Parathyroid adenoma (tissue), 2 donors: ENCODE data around the gene TMEM131.

ENCODE experiments used
- H2AFZ ChIP-seq: fragments of 300-600 bp; sonication (generic); one replicate; pipeline ENCODE4 v1.7.0; 2017; ENCODE audit warnings: antibody characterized with exemption, mild to moderate bottlenecking
- H3K27ac ChIP-seq: fragments of 300-600 bp; sonication (generic); one replicate; pipeline ENCODE4 v1.7.0; 2017
- H3K27me3 ChIP-seq: fragments of 300-600 bp; sonication (generic); one replicate; pipeline ENCODE4 v1.7.0; 2017; ENCODE audit warnings: low read length; ENCODE audit not compliant: control insufficient read depth, insufficient read depth
- H3K36me3 ChIP-seq: fragments of 300-600 bp; sonication (generic); one replicate; pipeline ENCODE4 v1.7.0; 2017; ENCODE audit warnings: low read length; ENCODE audit not compliant: control insufficient read depth, insufficient read depth
- H3K4me1 ChIP-seq: fragments of 300-600 bp; sonication (generic); one replicate; pipeline ENCODE4 v1.7.0; 2017; ENCODE audit warnings: control low read depth
- H3K4me2 ChIP-seq: fragments of 300-600 bp; sonication (generic); one replicate; pipeline ENCODE4 v1.7.0; 2017; ENCODE audit warnings: low read length
- H3K4me3 ChIP-seq: fragments of 300-600 bp; sonication (generic); one replicate; pipeline ENCODE4 v1.7.0; 2017; ENCODE audit warnings: low read depth, low read length
- H3K79me2 ChIP-seq: fragments of 300-600 bp; sonication (generic); one replicate; pipeline ENCODE4 v1.7.0; 2017; ENCODE audit warnings: control low read depth
- H3K9ac ChIP-seq: fragments of 300-600 bp; sonication (generic); one replicate; pipeline ENCODE4 v1.7.0; 2017; ENCODE audit warnings: mild to moderate bottlenecking
- H3K9me3 ChIP-seq: fragments of 300-600 bp; sonication (generic); one replicate; pipeline ENCODE4 v1.7.0; 2017; ENCODE audit warnings: low read length; ENCODE audit not compliant: control insufficient read depth
- TF ChIP-seq, protein P1 (sequence below): fragments of 300-600 bp; sonication (generic); IDR thresholded peaks from one replicate; pipeline ENCODE4 v1.7.0; 2017; ENCODE audit warnings: antibody characterized with exemption, mild to moderate bottlenecking
- donor health status: primary hyperparathyroidism.

The TMEM131 gene

GRCh38 chr2:97982621-97983020, 13.1 kb downstream of the TMEM131 start:
- no peak overlapping the region for H3K4me3 ChIP-seq
- no peak overlapping the region for H3K4me2 ChIP-seq
- H3K9me3 ChIP-seq: no peaks in the 10 kb centered on the region
- peaks cover 4% of the 10 kb centered on the region for H3K4me1 ChIP-seq
- H3K27ac ChIP-seq: no peak overlapping the region
- H3K79me2 ChIP-seq: peaks cover 76% of the 10 kb centered on the region
- no peaks in the 10 kb centered on the region for H3K27me3 ChIP-seq
- no peaks in the 10 kb centered on the region for H3K36me3 ChIP-seq
- H2AFZ ChIP-seq: no peak overlapping the region
- no peak overlapping the region for H3K9ac ChIP-seq
- TF ChIP-seq, protein P1, sequence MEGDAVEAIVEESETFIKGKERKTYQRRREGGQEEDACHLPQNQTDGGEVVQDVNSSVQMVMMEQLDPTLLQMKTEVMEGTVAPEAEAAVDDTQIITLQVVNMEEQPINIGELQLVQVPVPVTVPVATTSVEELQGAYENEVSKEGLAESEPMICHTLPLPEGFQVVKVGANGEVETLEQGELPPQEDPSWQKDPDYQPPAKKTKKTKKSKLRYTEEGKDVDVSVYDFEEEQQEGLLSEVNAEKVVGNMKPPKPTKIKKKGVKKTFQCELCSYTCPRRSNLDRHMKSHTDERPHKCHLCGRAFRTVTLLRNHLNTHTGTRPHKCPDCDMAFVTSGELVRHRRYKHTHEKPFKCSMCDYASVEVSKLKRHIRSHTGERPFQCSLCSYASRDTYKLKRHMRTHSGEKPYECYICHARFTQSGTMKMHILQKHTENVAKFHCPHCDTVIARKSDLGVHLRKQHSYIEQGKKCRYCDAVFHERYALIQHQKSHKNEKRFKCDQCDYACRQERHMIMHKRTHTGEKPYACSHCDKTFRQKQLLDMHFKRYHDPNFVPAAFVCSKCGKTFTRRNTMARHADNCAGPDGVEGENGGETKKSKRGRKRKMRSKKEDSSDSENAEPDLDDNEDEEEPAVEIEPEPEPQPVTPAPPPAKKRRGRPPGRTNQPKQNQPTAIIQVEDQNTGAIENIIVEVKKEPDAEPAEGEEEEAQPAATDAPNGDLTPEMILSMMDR: no peak

- Histone ChIP-seq H3K4me2 (no peak overlapping the region), H3K79me2 (peaks cover 73% of the 10 kb centered on the region), H2AFZ (no peak overlapping the region)
These were observed 13.8 kb downstream of the TMEM131 start for GRCh38 chr2:97981961-97982360.

GRCh38 chr2:97979904-97980303, 15.8 kb downstream of the TMEM131 start:
- H2AFZ ChIP-seq: no peak overlapping the region

More at GRCh38 chr2:97981961-97982360, 13.8 kb downstream of the TMEM131 start:
- H3K9ac ChIP-seq: no peak overlapping the region
- peaks cover 4% of the 10 kb centered on the region for H3K4me1 ChIP-seq
- no peak overlapping the region for H3K4me3 ChIP-seq
- no peaks in the 10 kb centered on the region for H3K9me3 ChIP-seq
- no peak overlapping the region for H3K27ac ChIP-seq
- H3K27me3 ChIP-seq: no peaks in the 10 kb centered on the region
- H3K36me3 ChIP-seq: no peaks in the 10 kb centered on the region
- TF ChIP-seq, protein P1: no peak

GRCh38 chr2:97974471-97974870, 21.3 kb downstream of the TMEM131 start:
- H3K36me3 ChIP-seq: no peaks in the 10 kb centered on the region

More at GRCh38 chr2:97979904-97980303, 15.8 kb downstream of the TMEM131 start:
- Histone ChIP-seq H3K9me3 (no peaks in the 10 kb centered on the region), H3K4me2 (no peak overlapping the region), H3K9ac (no peak overlapping the region), H3K4me3 (no peak overlapping the region), H3K36me3 (no peaks in the 10 kb centered on the region), H3K27me3 (no peaks in the 10 kb centered on the region), H3K4me1 (peaks cover 4% of the 10 kb centered on the region), H3K79me2 (peaks cover 66% of the 10 kb centered on the region), H3K27ac (no peak overlapping the region)
- TF ChIP-seq, protein P1: no peak

More at GRCh38 chr2:97974471-97974870, 21.3 kb downstream of the TMEM131 start:
- Histone ChIP-seq H3K4me1 (peaks cover 20% of the 10 kb centered on the region), H3K9ac (no peak overlapping the region), H3K27me3 (no peaks in the 10 kb centered on the region), H2AFZ (no peak overlapping the region), H3K4me2 (no peak overlapping the region), H3K79me2 (peaks cover 73% of the 10 kb centered on the region), H3K27ac (no peak overlapping the region), H3K9me3 (no peaks in the 10 kb centered on the region), H3K4me3 (no peak overlapping the region)
- TF ChIP-seq, protein P1: no peak
